GM18517 (cell line): ENCODE measurements around the gene ADA.

Experiments used
- ATAC-seq: cut with Tn5 transposase; IDR thresholded peaks from one replicate; pipeline ENCODE4 v1.9.1; 2021; ENCODE audit warnings: mild to moderate bottlenecking, moderate library complexity; ENCODE audit not compliant: unreplicated experiment

ADA gene

DNA sequence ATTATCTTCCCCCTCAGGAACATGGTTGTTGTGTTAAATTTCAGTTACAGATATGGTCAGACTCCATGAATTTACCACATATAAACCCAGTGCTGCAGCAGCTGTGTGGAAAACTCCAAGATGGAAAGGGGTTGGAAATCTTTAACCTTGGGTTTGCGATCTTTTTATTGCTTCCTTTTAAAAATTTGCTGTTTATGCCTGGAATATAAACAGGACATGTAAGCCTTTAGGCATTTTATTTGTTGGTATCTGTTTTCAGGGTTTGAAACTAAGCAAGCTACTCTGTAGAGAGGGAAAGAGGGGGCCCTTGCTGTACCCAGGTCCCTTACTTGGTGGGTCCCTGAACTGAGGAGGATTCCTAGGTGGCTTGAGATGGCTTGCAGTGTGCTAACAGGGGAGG, 68.3 kb downstream of the ADA start:
- ATAC-seq, result no peak

DNA sequence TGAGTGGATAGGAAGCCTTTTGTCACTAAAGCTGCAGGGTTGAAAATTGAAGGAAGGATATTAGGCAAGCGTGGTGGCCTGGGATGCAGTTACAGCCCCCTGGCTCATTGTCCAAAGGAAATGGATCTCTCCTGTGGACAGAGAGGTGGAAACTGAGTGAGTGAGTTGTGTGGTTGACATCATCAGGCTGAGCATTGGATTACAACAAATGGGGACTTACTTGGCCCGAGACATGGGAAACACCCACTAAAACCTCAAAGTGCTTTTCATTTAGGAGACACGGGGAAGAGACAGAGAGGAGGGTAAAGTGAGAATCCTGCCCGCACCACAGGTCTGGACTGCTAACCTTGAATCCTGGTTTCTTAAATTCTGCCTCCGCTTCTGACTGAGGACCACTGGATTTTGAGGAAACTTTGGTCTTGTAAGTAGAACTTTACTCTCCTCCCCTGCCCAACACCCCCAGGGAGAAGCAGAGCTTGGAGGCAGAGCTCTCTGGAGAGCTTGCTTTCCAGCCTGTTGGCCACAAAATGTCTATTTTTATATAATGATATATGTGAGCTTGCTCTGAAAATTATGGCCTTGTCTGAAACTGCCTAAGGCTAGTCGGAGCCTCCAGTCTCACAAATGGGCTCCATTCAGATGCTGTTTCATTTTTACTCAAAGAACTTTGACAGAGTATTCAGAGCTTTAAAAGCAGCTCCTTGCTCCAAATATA, 69.0 kb downstream of the ADA start, which contains the start of gene PKIG:
Gene PKIG, plus strand, starts transcription at position 269 of the 715 bp plus-strand sequence. CDS start 31,978 bp downstream, outside the sequence.
- no peak for ATAC-seq

DNA sequence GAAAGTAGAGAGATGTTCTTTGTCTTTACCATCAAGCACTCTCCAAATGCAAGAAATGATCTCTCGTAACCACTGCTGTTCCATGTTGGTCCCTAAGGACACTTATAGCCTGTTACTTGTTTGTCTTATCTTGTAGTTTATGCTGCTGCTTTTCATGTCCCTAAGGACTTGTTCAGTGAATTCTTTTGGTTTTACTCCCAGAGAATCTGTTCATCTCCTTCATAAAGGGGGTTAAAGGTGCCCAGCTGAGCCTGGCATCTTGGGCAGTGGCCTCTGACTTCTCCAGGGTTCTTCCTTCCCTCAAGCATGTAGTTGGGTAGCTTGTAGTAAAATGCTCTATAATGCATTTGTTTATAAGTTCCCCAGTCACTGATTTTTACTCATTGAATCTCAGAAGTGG, 70.0 kb downstream of the ADA start:
- ATAC-seq, result no peak

DNA sequence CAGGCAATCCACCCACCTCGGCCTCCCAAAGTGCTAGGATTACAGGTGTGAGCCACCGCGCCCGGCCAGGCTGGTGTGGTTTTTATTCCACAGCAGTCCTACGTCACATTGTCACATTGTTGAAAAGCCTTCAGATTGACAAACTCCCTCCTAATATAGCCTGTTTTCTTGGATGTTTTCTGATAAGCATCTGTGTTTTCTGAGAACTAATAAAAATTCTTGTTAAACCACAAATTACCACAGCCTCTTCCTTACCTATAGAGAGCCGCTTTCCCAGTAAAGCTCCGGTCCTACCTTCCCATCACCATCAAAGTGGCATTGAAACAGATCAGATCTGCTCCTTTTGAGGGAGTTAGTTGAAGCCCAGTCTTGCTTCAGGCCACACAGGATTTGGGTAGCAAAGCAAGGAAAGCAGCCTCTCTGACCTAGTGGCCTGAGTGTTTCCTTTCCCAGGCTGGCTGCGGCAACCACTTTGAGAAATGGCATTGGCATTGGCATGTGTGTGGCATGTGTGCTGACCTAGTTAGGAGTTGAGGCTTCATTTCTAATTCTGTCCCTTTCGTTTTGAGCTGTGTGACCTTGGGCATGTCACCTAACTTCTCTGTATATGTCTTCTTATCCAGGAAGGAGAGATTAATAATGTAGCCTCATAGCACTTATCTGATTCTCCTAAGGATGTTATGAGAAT, 70.8 kb downstream of the ADA start:
- no peak for ATAC-seq

DNA sequence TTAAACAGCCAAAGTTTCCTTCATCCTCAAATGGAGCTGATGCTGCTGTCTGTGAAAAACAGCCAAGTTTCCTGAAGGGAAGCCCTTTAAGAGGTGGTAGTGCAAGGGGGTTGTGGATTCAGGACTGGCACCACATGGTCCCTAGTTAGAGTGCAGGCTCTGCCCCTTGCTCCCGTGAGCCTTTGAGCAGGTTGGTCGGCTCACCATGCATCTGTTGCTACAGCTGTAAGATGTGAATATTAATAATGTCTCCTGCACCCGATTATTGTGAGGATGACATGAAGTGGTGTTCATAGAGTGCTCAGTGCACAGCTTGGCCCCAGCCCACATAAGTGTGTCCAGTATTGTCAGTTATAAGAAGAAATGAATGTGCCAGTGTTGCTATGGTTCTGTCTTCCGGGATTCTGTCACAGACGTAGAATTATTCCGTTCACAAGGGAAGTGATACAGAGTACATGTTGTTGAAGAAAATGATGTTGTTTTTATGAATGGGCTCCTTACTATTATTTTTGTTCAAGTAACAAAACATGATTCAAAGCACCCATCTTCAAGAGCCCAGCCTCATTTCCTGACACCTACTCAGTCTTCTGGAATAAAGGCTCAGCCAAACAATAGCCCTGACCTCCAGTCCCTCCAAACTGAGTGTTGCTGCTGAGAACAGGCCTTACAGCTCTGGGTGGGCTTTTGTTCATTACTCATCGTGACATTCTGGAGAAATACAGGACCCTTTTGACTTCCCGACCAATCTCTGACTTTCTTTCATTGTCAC, 72.0 kb downstream of the ADA start:
- no peak for ATAC-seq

DNA sequence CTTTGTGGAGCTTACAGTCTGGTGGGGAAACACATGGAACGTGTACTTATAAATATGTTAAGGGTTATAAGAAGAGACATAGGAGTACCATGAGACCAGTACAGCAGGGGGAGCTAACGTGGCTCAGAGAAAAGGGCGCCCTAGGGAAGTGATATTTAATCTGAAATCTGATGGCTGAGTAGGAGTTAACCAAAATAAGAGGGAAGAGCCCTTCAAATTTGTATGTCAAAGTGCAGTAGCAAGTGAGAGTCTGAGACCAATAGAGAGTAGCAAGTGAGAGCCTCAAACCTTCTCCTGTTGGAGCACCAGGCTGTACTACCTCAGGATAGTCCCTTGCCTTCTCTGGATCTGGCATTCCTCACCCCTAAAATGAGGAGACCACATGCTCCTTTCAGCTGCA, 75.2 kb downstream of the ADA start:
- no peak for ATAC-seq

DNA sequence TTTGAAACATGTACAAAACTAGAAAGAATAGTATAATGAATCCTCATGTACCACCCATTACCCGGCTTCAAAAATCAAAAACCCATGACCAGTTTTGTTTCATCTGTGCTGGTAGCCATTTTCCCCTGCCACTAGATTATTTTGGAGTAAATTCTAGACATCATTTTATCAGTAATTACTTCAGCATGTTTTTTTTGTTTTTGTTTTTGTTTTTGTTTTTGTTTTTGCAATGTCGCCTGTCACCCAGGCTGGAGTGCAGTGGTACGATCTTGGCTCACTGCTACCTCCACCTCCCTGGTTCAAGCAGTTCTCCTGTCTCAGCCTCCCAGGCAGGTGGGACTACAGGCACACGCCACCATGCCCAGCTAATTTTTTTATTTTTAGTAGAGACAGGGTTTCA, 77.1 kb downstream of the ADA start:
- no peak for ATAC-seq

DNA sequence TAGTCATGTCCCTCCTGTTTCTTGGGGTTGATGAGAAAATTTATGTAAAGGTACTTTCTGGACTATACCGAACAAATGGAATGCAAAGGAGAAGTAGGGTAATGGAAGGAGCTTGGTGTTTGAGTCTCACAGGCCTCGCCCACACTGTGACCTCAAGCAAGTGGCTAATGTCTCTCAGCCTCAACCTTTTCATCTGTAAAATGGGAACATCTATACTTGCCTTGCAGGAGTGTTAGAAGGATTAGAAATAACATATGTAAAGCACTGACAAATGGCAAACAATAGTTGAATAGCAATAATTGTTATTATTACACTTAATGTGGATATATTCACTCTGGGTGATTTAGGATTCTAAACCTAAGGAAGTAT, 78.0 kb downstream of the ADA start:
- ATAC-seq, result no peak

DNA sequence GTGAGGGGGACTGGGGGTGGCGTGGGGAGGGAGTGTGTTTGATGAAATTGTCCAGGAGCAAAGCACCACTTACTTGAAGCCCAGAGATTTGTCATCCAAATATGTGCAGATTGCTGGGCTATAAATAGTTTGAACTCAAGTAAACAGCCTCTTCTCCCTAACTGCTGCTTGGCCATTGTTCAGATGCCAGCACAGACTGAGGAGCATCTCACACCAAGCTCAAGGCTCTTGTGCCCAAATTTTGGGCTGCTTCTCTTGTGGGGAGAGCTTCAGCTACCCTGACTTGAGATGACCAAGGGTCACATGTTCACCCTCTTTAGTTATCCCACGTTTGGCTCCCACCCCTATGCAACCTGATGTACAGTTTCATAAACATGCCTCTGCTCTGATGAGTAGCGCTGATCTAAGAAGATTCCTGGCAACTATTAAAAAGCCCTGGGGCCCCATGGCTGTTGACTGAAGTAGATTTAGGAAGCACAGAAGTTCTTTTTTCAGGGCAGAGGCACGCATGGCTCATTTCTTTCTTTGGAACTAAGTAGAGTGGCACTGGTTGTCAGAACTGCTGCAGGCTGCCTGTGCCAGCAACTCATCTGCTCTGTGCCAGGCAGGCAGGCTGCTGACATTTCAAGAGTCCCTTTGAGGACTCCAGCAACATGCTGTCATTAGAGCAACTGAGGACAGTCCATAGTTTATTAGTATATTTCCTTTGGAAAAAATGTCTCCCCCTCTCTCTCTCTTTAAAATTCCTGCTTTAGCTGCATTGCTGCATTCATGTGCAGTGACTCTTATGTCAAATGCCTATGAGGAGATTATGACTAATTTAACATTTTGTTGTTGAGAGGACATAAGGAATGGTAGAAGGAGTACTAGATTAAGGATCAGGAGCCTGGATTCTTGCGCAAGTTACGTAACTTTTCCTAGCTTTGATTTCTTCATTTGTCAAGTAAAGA, 78.7 kb downstream of the ADA start:
- no peak for ATAC-seq

DNA sequence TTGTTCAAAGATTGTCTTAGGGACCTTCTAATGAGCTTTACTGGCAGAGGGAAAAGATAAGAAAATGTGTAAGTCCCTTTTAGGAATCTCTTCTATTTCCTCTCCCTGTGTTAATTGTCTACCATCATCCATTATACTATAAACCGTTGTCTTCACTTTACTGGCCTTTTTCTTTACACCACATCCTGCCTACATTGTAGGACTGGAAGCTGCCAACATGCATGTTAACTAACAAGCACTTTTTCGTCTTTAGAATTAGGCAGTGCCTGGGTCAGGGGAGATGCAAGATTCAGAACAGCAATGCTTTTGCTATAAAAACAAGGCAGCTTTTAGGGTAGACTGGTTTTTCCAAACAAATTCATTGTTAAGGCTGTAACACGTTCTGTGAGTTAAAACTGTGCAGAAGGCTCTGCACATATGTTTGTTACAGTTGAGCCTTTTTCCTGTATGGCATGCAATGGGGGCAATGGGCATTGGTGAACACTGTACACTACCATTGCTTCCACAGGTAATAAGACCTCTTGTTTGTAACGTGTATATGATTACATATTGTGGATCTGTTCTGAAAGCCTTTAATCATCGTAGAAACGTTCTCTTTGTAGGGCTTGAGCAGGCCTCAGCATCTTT, 80.0 kb downstream of the ADA start:
- no peak for ATAC-seq

DNA sequence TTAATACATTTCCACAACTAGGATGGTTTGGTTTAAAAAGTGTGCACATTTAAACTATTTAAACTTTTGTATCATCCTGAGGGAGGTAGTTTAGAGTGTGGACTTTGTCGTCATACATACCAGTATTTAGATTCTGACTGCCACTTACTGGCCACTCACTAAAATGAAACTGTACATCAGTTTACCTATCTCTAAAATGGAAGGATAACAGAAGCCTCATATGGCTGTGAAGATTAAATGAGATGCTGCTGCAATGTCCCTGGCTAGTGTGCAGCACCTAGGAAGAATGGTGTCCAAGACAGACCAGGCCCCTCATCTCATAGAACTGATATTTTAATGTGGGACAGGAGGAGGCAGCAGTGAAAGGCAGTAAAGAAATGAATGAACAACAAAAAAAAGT, 81.1 kb downstream of the ADA start:
- no peak for ATAC-seq
